Cardiac fibroblast (primary cell): Measurements from ENCODE around the gene PRRT2.
A peak's percentile ranks its signal among the peaks of the same experiment; 100 is the strongest.

Experiments
- DNase-seq, 2 donors: peaks; one replicate each; pipeline versions ENCODE4 v3.0.0 to v3.0.0-alpha.2; 2010; ENCODE audit warnings: low read depth in 2 of 2
- H3K4me3 ChIP-seq, 2 donors: replicated peaks in 1 of 2; 1 replicate in 1 of 2; 2 replicates in 1 of 2; pipeline ENCODE4 v1.5.1; 2011; ENCODE audit warnings: low read depth in 2 of 2, low read length in 2 of 2, mild to moderate bottlenecking in 2 of 2, moderate library complexity in 1 of 2
- TF ChIP-seq, protein P1 (sequence below): IDR thresholded peaks from one replicate; pipeline ENCODE4 v1.5.1; 2011; ENCODE audit warnings: low read depth, mild to moderate bottlenecking, low read length, inconsistent platforms

The PRRT2 gene

DNA sequence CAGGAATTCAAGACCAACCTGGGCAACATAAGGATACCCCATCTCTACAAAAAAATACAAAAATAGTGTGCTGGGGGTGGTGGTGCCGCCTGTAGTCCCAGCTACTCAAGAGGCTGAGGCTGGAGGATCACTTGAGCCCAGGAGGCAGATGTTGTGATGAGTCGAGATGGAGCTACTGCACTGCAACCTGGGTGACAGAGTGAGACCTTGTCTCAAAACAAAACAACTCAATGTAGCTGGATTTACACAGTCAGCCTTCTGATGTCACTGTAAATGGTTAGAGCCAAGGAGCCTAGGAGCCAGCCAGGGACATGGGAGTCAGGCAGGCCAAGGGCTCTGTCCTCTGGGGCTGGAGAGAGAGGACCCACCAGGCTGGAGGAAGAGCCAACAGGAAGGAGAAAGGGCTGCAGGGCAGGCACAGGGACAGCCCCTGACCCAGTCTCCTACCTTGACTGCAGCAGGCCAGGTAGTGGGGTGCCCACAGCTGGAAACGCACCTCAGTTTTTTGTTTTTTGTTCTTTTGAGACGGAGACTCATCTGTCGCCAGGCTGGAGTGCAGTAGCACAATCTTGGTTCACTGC lies 42.6 kb downstream of the PRRT2 start:
- TF ChIP-seq, protein P1, sequence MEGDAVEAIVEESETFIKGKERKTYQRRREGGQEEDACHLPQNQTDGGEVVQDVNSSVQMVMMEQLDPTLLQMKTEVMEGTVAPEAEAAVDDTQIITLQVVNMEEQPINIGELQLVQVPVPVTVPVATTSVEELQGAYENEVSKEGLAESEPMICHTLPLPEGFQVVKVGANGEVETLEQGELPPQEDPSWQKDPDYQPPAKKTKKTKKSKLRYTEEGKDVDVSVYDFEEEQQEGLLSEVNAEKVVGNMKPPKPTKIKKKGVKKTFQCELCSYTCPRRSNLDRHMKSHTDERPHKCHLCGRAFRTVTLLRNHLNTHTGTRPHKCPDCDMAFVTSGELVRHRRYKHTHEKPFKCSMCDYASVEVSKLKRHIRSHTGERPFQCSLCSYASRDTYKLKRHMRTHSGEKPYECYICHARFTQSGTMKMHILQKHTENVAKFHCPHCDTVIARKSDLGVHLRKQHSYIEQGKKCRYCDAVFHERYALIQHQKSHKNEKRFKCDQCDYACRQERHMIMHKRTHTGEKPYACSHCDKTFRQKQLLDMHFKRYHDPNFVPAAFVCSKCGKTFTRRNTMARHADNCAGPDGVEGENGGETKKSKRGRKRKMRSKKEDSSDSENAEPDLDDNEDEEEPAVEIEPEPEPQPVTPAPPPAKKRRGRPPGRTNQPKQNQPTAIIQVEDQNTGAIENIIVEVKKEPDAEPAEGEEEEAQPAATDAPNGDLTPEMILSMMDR = no peak
- no peak overlapping the region for H3K4me3 ChIP-seq
- DNase-seq = peak in 1 of 2 donors; percentile 17

- H3K4me3 ChIP-seq = no peak overlapping the region
- peak; percentile 19 to 67 for DNase-seq
- TF ChIP-seq, protein P1 = no peak
Measured at GRCh38 chr16:29857133-29857760, 45.3 kb downstream of the PRRT2 start.

DNA sequence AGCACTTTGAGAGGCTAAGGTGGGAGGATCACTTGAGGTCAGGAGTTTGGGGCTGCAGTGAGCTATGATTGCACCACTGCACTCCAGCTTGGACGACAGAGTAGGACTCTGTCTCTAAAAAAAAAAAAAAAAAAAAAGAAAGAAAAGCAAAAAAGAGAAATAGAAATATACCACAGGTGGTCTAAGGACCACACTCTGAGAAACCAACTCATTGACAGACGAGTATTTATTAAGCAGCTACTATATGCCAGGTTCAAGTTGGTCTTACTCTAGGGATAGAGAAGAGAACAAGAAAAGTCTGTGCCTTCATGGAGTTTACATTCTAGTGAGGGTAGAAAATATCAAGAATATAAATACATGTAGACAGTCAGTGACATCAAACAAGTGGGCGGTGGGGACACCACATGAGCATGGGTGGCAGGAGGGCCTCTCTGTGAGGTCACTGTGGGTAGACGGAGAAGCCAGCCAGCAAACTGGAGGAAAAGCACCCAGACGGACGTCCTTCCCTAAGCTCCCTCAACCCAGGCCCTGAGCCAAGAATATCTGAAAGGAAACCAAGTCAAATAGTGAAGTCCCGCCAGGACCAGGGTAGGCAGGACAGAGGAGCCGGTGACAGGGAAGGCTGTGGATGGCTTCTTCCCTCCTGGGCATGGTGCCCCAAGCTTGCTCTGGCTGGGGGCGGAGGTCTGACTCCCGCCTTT lies 46.3 kb downstream of the PRRT2 start:
- TF ChIP-seq, protein P1 = no peak
- no peak for DNase-seq
- H3K4me3 ChIP-seq = no peak overlapping the region

DNA sequence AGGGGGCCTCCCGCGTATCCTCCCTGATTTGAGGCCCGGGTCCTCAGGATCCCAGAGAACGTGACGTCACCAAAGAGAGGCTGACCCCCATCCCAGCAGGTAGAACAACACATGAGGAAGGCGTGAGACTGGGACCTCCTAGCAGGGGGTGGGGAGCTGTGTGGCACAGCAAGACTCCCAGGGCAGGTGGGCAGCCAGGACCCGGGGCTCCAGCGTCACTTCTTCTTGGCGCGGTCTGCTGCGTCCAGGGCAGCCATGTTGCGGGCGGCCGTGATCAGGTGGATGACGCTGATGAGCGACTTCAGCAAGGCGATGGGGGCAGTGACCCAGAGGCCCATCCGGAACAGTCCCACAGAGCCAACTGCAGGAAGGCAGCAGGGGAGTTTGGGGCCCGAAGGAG lies 47.0 kb downstream of the PRRT2 start:
- TF ChIP-seq, protein P1 = no peak
- no peak overlapping the region for H3K4me3 ChIP-seq

GRCh38 chr16:29860218-29860617 lies 48.2 kb downstream of the PRRT2 start:
- TF ChIP-seq, protein P1 = no peak
- no peak overlapping the region for H3K4me3 ChIP-seq
- no peak for DNase-seq

More for the DNA sequence above, 47.0 kb downstream of the PRRT2 start:
- DNase-seq = no peak

- TF ChIP-seq, protein P1 = peak; percentile 24
- peak overlapping the region; percentile 87 to 90 for H3K4me3 ChIP-seq
- DNase-seq = peak in 1 of 2 donors; percentile 37
Measured at GRCh38 chr16:29862383-29862883, 50.4 kb downstream of the PRRT2 start.
